ENCODE results near the gene CDC5L. TPM values are rescaled to one million over a fixed set of nuclear protein-coding genes. Genes with fewer than 3 reads are reported as not detected.

CDC5L gene
- total and polyA plus RNA-seq, 2 experiments from 2014 or later, result 15.9 to 20.4 TPM

GRCh38 chr6:44386364-44386928 is 1.1 kb upstream of the CDC5L start:
- in situ Hi-C loops (cut with MboI), result no loop called here
- Histone ChIP-seq H3F3A (ENCODE audit: insufficient read depth) (peaks cover 11% of the 10 kb centered on the region), H4K20me1 (ENCODE audit: insufficient read depth) (peaks cover 6% of the 10 kb centered on the region; the same call in 1 of the 2 replicates), H3K4me1 (ENCODE audit: insufficient read depth) (peaks cover 27% of the 10 kb centered on the region), H3K27me3 (replicated peaks; ENCODE audit: insufficient read depth) (no peaks in the 10 kb centered on the region), H3K36me3 (ENCODE audit: low read depth) (0 out of 2 replicates have a peak, but pooled peaks cover 6% of the 10 kb centered on the region), H3K27ac (peak overlapping the region; percentile 95), H2AFZ (peak overlapping the region; percentile 96), H3K4me3 (peak overlapping the region; percentile 93), H3K9ac (peak overlapping the region; percentile 91), H3K9me2 (ENCODE audit: insufficient read depth) (no peaks in the 10 kb centered on the region), H3K79me2 (ENCODE audit: insufficient read depth) (peaks cover 32% of the 10 kb centered on the region), H3K4me2 (ENCODE audit: unreplicated experiment) (peak overlapping the region; percentile 98), H3K9me3 (ENCODE audit: low read depth) (no peaks in the 10 kb centered on the region)
- TF ChIP-seq EZH2 (IDR thresholded peaks at IDR 0.05; ENCODE audit: insufficient read depth, poor library complexity, severe bottlenecking) (no peak), EZH2phosphoT487 (IDR thresholded peaks at IDR 0.05; ENCODE audit: insufficient read depth, low read depth) (no peak)
- DNase-seq, result no peak
- 50 to 52% methylated on average over 6 of the region's 6 CpGs for WGBS, 2 experiments (ENCODE audit: low coverage in 1 of 2, low lambda C conversion rate in 2 of 2, missing lambda C conversion rate in 2 of 2)

GRCh38 chr6:44386929-44387345 is 569 bp upstream of the CDC5L start:
- peaks cover 6% of the 10 kb centered on the region; the same call in 1 of the 2 replicates for H4K20me1 ChIP-seq (ENCODE audit: insufficient read depth)
- no peak for TF ChIP-seq EZH2 (IDR thresholded peaks at IDR 0.05; ENCODE audit: insufficient read depth, poor library complexity, severe bottlenecking)
- TF ChIP-seq EZH2phosphoT487 (IDR thresholded peaks at IDR 0.05; ENCODE audit: insufficient read depth, low read depth), result no peak
- DNase-seq, result peak; percentile 84

GRCh38 chr6:44388135-44388487 is 605 bp downstream of the CDC5L start:
- peaks cover 27% of the 10 kb centered on the region for H3K4me1 ChIP-seq (ENCODE audit: insufficient read depth)
- no peak for DNase-seq
- TF ChIP-seq EZH2 (IDR thresholded peaks at IDR 0.05; ENCODE audit: insufficient read depth, poor library complexity, severe bottlenecking), result no peak
- TF ChIP-seq EZH2phosphoT487 (IDR thresholded peaks at IDR 0.05; ENCODE audit: insufficient read depth, low read depth), result no peak
- H3K4me2 ChIP-seq (ENCODE audit: unreplicated experiment), result peak overlapping the region; percentile 98
- no peaks in the 10 kb centered on the region for H3K27me3 ChIP-seq (replicated peaks; ENCODE audit: insufficient read depth)
- H3F3A ChIP-seq (ENCODE audit: insufficient read depth), result peaks cover 11% of the 10 kb centered on the region
- peaks cover 45% of the 10 kb centered on the region for H3K79me2 ChIP-seq (ENCODE audit: insufficient read depth)
- in situ Hi-C loops (cut with MboI), result no loop called here
- no peaks in the 10 kb centered on the region for H3K9me2 ChIP-seq (ENCODE audit: insufficient read depth)
- 2% methylated on average over 4 to 9 of the region's 10 CpGs for WGBS, 2 experiments (ENCODE audit: low coverage in 1 of 2, low lambda C conversion rate in 2 of 2, missing lambda C conversion rate in 2 of 2)
- H3K9me3 ChIP-seq (ENCODE audit: low read depth), result no peaks in the 10 kb centered on the region
- H4K20me1 ChIP-seq (ENCODE audit: insufficient read depth), result peaks cover 6% of the 10 kb centered on the region; the same call in 1 of the 2 replicates
- peak overlapping the region; percentile 78 for H2AFZ ChIP-seq
- H3K27ac ChIP-seq, result peak overlapping the region; percentile 15; the same call in 1 of the 2 replicates
- peak overlapping the region; percentile 93 for H3K4me3 ChIP-seq
- H3K36me3 ChIP-seq (ENCODE audit: low read depth), result peaks cover 18% of the 10 kb centered on the region
- peak overlapping the region; percentile 91 for H3K9ac ChIP-seq

More at GRCh38 chr6:44386929-44387345, 569 bp upstream of the CDC5L start:
- in situ Hi-C loops (cut with MboI), result no loop called here
- no peaks in the 10 kb centered on the region for H3K27me3 ChIP-seq (replicated peaks; ENCODE audit: insufficient read depth)
- H3K4me1 ChIP-seq (ENCODE audit: insufficient read depth), result peaks cover 27% of the 10 kb centered on the region
- peak overlapping the region; percentile 91 for H3K9ac ChIP-seq
- H3F3A ChIP-seq (ENCODE audit: insufficient read depth), result peaks cover 11% of the 10 kb centered on the region
- 1% methylated on average over 8 of the region's 8 CpGs for WGBS, 2 experiments (ENCODE audit: low coverage in 1 of 2, low lambda C conversion rate in 2 of 2, missing lambda C conversion rate in 2 of 2)
- H3K36me3 ChIP-seq (ENCODE audit: low read depth), result peaks cover 7% of the 10 kb centered on the region; the same call in 1 of the 2 replicates
- H3K9me3 ChIP-seq (ENCODE audit: low read depth), result no peaks in the 10 kb centered on the region
- peak overlapping the region; percentile 98 for H3K4me2 ChIP-seq (ENCODE audit: unreplicated experiment)
- H2AFZ ChIP-seq, result peak overlapping the region; percentile 96
- H3K27ac ChIP-seq, result peak overlapping the region; percentile 95
- peaks cover 36% of the 10 kb centered on the region for H3K79me2 ChIP-seq (ENCODE audit: insufficient read depth)
- H3K4me3 ChIP-seq, result peak overlapping the region; percentile 93
- no peaks in the 10 kb centered on the region for H3K9me2 ChIP-seq (ENCODE audit: insufficient read depth)

GRCh38 chr6:44388887-44389286 is 1.4 kb downstream of the CDC5L start:
- peak overlapping the region; percentile 91 for H3K9ac ChIP-seq

More at GRCh38 chr6:44388887-44389286, 1.4 kb downstream of the CDC5L start:
- H3K9me2 ChIP-seq (ENCODE audit: insufficient read depth), result no peaks in the 10 kb centered on the region
- H3K36me3 ChIP-seq (ENCODE audit: low read depth), result peaks cover 26% of the 10 kb centered on the region
- peaks cover 27% of the 10 kb centered on the region for H3K4me1 ChIP-seq (ENCODE audit: insufficient read depth)
- H3K27me3 ChIP-seq (replicated peaks; ENCODE audit: insufficient read depth), result no peaks in the 10 kb centered on the region
- peaks cover 51% of the 10 kb centered on the region for H3K79me2 ChIP-seq (ENCODE audit: insufficient read depth)
- no peak overlapping the region for H2AFZ ChIP-seq
- peaks cover 6% of the 10 kb centered on the region; the same call in 1 of the 2 replicates for H4K20me1 ChIP-seq (ENCODE audit: insufficient read depth)
- WGBS, 2 experiments (ENCODE audit: low coverage in 1 of 2, low lambda C conversion rate in 2 of 2, missing lambda C conversion rate in 2 of 2), result 63 to 69% methylated on average over 5 of the region's 5 CpGs
- H3K27ac ChIP-seq, result no peak overlapping the region
- DNase-seq, result no peak
- peak overlapping the region; percentile 98 for H3K4me2 ChIP-seq (ENCODE audit: unreplicated experiment)
- H3K4me3 ChIP-seq, result peak overlapping the region; percentile 93
- in situ Hi-C loops (cut with MboI), result no loop called here
- peaks cover 11% of the 10 kb centered on the region for H3F3A ChIP-seq (ENCODE audit: insufficient read depth)
- no peaks in the 10 kb centered on the region for H3K9me3 ChIP-seq (ENCODE audit: low read depth)
- no peak for TF ChIP-seq EZH2 (IDR thresholded peaks at IDR 0.05; ENCODE audit: insufficient read depth, poor library complexity, severe bottlenecking)
- no peak for TF ChIP-seq EZH2phosphoT487 (IDR thresholded peaks at IDR 0.05; ENCODE audit: insufficient read depth, low read depth)

Data from GM23248 (cell line).